Mesodermal cell (in vitro differentiated cells): ENCODE data around the gene HS1BP3.
A peak's percentile ranks its signal among the peaks of the same experiment; 100 is the strongest.

Experiments
- H3K27ac ChIP-seq: 2 replicates; pipeline ENCODE4 v1.7.0; 2013; ENCODE audit warnings: mild to moderate bottlenecking, low read depth, low read length, moderate library complexity; ENCODE audit not compliant: severe bottlenecking
- H3K36me3 ChIP-seq: 2 replicates; pipeline ENCODE4 v1.7.1; 2013; ENCODE audit warnings: mild to moderate bottlenecking, low read length, moderate library complexity; ENCODE audit not compliant: control insufficient read depth, insufficient read depth
- H3K4me1 ChIP-seq: one replicate; pipeline ENCODE4 v1.7.1; 2013; ENCODE audit warnings: mild to moderate bottlenecking, low read length; ENCODE audit not compliant: insufficient read depth, control insufficient read depth, poor library complexity, severe bottlenecking
- H3K4me3 ChIP-seq: 2 replicates; pipeline ENCODE4 v1.7.0; 2013; ENCODE audit warnings: low read length, control low read depth, mild to moderate bottlenecking; ENCODE audit not compliant: insufficient read depth, poor library complexity, severe bottlenecking; ENCODE audit errors: extremely low read depth
- H3K9me3 ChIP-seq: 2 replicates; pipeline ENCODE4 v1.7.1; 2013; ENCODE audit warnings: mild to moderate bottlenecking, low read length, moderate library complexity; ENCODE audit not compliant: control insufficient read depth
- WGBS, 2 experiments: methylation state at CpG; one replicate each; pipeline ENCODE4 v1.1.5; 2013; ENCODE audit warnings: missing lambda C conversion rate in 2 of 2; ENCODE audit not compliant: insufficient coverage in 2 of 2; 5-methylcytosine and 5-hydroxymethylcytosine counted together

The HS1BP3 gene

GRCh38 chr2:20621366-20622295 is 29.3 kb downstream of the HS1BP3 start:
- H3K9me3 ChIP-seq = no peaks in the 10 kb centered on the region
- peaks cover 28% of the 10 kb centered on the region for H3K36me3 ChIP-seq
- H3K27ac ChIP-seq = no peak overlapping the region
- 92 to 95% methylated on average over 8 to 9 of the region's 12 CpGs for WGBS, 2 experiments
- no peak overlapping the region for H3K4me3 ChIP-seq
- peaks cover 30% of the 10 kb centered on the region for H3K4me1 ChIP-seq

GRCh38 chr2:20620696-20621365 is 30.1 kb downstream of the HS1BP3 start:
- Histone ChIP-seq H3K4me1 (peaks cover 33% of the 10 kb centered on the region), H3K36me3 (peaks cover 28% of the 10 kb centered on the region), H3K9me3 (no peaks in the 10 kb centered on the region), H3K27ac (no peak overlapping the region), H3K4me3 (no peak overlapping the region)
- WGBS, 2 experiments = 73 to 100% methylated on average over 2 to 4 of the region's 4 CpGs

GRCh38 chr2:20620271-20620681 is 30.6 kb downstream of the HS1BP3 start:
- no peak overlapping the region for H3K4me3 ChIP-seq
- no peaks in the 10 kb centered on the region for H3K9me3 ChIP-seq
- peaks cover 28% of the 10 kb centered on the region for H3K36me3 ChIP-seq
- no peak overlapping the region for H3K27ac ChIP-seq
- peaks cover 33% of the 10 kb centered on the region for H3K4me1 ChIP-seq
- 96 to 100% methylated on average over 7 of the region's 8 CpGs for whole genome bisulfite sequencing, 2 experiments

DNA sequence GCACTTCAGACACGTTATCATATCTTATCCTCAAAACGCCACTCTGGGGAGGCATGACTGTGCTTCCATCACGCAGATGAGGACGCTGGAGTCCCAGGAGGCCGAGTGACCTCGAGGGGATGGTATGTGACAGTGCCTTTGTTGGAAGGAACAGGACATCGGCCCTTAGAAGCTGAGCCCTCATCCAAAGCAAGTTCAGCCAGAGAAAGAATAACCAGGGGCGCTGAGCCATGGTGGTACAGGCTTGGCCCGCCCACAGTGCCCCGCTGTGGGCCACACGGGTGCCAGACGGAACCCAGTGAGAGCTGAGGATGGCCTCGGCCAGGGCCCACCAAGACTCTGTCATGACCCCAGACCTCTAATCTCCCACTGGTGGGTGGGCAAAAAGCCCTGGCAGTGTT is 31.3 kb downstream of the HS1BP3 start:
- Histone ChIP-seq H3K9me3 (no peaks in the 10 kb centered on the region), H3K27ac (no peak overlapping the region), H3K36me3 (peaks cover 28% of the 10 kb centered on the region), H3K4me3 (no peak overlapping the region), H3K4me1 (peaks cover 36% of the 10 kb centered on the region)
- WGBS, 2 experiments = 86 to 89% methylated on average over 11 to 13 of the region's 13 CpGs

DNA sequence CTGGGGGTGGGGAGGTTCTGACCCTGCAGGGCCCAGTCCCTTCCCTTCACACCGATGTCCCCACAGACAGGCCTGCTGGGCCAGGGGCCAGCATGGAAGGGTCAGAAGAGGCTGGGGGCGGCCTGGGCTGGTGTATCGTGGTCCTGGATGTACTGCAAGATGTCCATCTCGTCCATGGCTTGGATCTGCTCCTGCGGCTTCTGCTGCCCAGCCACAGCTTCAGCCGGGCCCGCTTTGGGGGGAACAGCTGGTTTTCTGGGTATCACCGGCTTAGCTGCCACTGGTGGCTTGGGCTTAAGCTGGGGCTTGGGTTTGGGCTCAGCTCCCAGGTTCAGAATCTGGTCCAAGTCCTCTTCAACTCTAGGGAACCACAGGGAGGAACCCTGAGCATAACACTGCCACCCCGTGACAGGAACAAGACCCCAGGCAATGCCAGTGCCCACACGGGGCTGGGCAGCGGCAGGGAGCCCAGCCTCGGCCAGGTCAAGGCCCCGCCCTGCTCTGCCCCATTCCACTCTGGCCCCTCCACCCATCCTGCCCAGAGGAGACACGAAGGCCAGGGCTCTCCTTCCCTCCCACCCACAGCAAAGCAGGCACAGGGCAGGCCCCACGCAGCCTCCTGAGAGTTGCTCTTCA is 31.9 kb downstream of the HS1BP3 start:
- peaks cover 26% of the 10 kb centered on the region for H3K36me3 ChIP-seq
- WGBS, 2 experiments = 89 to 96% methylated on average over 14 to 15 of the region's 15 CpGs
- H3K9me3 ChIP-seq = no peaks in the 10 kb centered on the region
- H3K27ac ChIP-seq = peak overlapping the region; percentile 29
- no peak overlapping the region for H3K4me3 ChIP-seq
- H3K4me1 ChIP-seq = peaks cover 38% of the 10 kb centered on the region

- peaks cover 38% of the 10 kb centered on the region for H3K4me1 ChIP-seq
- no peak overlapping the region for H3K4me3 ChIP-seq
- H3K36me3 ChIP-seq = peaks cover 23% of the 10 kb centered on the region
- H3K27ac ChIP-seq = peak overlapping the region; percentile 29
- no peaks in the 10 kb centered on the region for H3K9me3 ChIP-seq
- WGBS, 2 experiments = 87 to 97% methylated on average over 3 to 9 of the region's 10 CpGs
These were observed 32.4 kb downstream of the HS1BP3 start for GRCh38 chr2:20618468-20618885.

DNA sequence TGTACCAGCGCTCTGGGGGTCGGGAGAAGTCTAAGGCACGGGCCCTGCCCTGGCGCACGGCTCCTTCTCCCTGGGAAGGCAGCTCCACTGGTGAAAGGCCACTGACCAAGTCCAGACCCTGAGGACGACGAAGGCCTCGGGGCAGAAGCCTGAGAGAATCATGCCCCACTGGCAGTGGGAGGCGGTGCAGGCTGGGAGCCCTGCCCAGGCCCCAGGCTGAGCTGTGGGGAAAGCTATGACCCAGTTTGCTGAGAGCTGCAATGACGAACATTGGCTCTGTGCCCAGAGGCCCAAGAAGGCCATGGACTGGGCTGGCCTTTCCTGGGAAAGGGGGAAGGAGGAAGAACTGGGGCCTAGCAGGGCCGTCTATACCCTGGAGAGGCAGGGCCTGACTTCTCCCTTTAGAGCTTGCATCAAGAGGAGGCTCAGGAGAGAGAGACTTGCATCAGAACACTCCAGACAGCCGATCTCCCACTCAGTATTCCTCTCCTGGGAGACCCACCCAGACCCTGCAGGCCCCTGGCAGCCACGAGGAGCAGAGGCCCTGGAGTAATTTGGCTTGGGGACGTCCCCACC is 32.9 kb downstream of the HS1BP3 start:
- WGBS, 2 experiments = 85 to 88% methylated on average over 11 to 12 of the region's 14 CpGs
- Histone ChIP-seq H3K4me3 (no peak overlapping the region), H3K36me3 (peaks cover 23% of the 10 kb centered on the region), H3K9me3 (no peaks in the 10 kb centered on the region), H3K4me1 (peaks cover 38% of the 10 kb centered on the region), H3K27ac (peak overlapping the region; percentile 29)

- 11 to 59% methylated on average over 3 to 5 of the region's 10 CpGs for WGBS, 2 experiments
- no peak overlapping the region for H3K4me3 ChIP-seq
- H3K27ac ChIP-seq = no peak overlapping the region
- peaks cover 17% of the 10 kb centered on the region for H3K36me3 ChIP-seq
- no peaks in the 10 kb centered on the region for H3K9me3 ChIP-seq
- H3K4me1 ChIP-seq = peaks cover 38% of the 10 kb centered on the region
These were observed 33.8 kb downstream of the HS1BP3 start for GRCh38 chr2:20617081-20617575.

DNA sequence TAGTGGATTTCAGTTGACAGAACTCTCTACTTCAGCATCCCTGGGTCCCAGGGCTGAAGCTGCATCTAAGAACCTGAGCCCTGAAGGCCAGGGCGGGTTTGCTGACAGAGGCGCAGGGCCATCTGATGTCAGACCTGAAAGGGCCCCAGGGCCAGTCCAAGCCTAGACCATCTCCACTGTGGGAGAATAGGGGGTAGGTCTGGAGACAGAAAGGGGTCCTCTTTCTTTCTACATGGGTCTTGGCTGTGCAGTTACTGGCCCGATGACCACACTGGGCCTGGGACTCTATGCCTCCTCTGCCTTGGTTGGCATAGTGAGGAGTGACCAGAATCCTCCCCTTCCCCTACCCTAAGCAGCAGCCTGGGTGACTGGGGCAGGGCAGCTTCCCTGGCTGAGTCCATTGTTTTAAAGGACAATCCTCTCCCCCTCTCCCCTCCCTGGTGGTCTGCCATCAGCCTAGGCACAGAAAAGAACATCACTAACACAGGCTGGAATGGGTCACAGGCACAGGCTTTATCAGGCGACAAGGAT is 34.5 kb downstream of the HS1BP3 start:
- Histone ChIP-seq H3K27ac (no peak overlapping the region), H3K9me3 (no peaks in the 10 kb centered on the region), H3K4me1 (peaks cover 43% of the 10 kb centered on the region), H3K36me3 (peaks cover 14% of the 10 kb centered on the region), H3K4me3 (no peak overlapping the region)
- WGBS, 2 experiments = 77 to 83% methylated on average over 4 of the region's 4 CpGs
